ENCODE results near the gene CHST11.

DNA sequence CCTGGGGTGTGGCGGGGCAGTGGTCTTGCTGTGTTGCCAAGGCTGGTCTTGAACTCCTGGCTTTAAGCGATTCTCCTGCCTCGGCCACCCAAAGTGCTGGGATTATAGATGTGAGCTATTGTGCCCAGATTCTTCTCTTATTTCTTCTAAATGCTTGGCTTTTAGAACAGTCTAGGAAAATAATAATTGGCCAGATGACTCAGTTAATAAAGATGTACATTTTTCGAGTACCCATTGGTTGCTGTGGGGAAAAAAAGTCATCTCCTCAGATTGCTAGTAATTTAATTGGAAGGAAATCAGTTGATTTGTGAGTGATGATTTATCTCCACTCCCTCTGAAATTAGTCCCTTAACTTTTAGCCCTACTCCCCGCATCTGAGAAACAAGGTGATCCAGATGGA is 45.5 kb downstream of the CHST11 start:
- TF ChIP-seq, protein P1, sequence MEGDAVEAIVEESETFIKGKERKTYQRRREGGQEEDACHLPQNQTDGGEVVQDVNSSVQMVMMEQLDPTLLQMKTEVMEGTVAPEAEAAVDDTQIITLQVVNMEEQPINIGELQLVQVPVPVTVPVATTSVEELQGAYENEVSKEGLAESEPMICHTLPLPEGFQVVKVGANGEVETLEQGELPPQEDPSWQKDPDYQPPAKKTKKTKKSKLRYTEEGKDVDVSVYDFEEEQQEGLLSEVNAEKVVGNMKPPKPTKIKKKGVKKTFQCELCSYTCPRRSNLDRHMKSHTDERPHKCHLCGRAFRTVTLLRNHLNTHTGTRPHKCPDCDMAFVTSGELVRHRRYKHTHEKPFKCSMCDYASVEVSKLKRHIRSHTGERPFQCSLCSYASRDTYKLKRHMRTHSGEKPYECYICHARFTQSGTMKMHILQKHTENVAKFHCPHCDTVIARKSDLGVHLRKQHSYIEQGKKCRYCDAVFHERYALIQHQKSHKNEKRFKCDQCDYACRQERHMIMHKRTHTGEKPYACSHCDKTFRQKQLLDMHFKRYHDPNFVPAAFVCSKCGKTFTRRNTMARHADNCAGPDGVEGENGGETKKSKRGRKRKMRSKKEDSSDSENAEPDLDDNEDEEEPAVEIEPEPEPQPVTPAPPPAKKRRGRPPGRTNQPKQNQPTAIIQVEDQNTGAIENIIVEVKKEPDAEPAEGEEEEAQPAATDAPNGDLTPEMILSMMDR (conservative IDR thresholded peaks at IDR 0.05; ENCODE audit: low read depth, low read length): no peak
- TF ChIP-seq MAFK (IDR thresholded peaks at IDR 0.05; ENCODE audit: low read depth, low read length): no peak
- TF ChIP-seq BHLHE40 (IDR thresholded peaks at IDR 0.05; ENCODE audit: low read depth, low read length): no peak
